ENCODE measurements around the gene BNC2. TPM values are rescaled to one million over a fixed set of nuclear protein-coding genes. Genes with fewer than 3 reads are reported as not detected.

BNC2 gene
- total and polyA plus RNA-seq, 2 donors (not counting 1 experiment from before 2014, with no cell fraction given) = 34.7 to 39.1 TPM

- H3K4me1 ChIP-seq (ENCODE audit: control insufficient read depth, extremely low read depth, insufficient read depth, low read length) = peaks cover 3% of the 10 kb centered on the region
- no peak for TF ChIP-seq CTCF (conservative IDR thresholded peaks at IDR 0.05 in 1 of 2, IDR thresholded peaks at IDR 0.05 in 1 of 2; ENCODE audit: low read depth in 1 of 2, low read length in 2 of 2)
- no peak for TF ChIP-seq EZH2 (IDR thresholded peaks at IDR 0.05; ENCODE audit: low read length, missing control alignments)
- H2AFZ ChIP-seq (ENCODE audit: low read length) = no peak overlapping the region
- H3K4me3 ChIP-seq (replicated peaks in 1 of 4; ENCODE audit: control extremely low read depth in 1 of 4, insufficient read depth in 1 of 4, low read depth in 3 of 4, low read length in 4 of 4) = no peak overlapping the region
- H3K27ac ChIP-seq (ENCODE audit: insufficient read depth, low read length) = no peak overlapping the region
- H3K4me2 ChIP-seq (ENCODE audit: extremely low read depth, insufficient read depth, low read length) = no peak overlapping the region
- no peak for DNase-seq (ENCODE audit: low read depth in 2 of 2)
- no peaks in the 10 kb centered on the region for H3K9me3 ChIP-seq (ENCODE audit: control insufficient read depth, insufficient read depth, low read depth, low read length)
- no peak overlapping the region for H3K9ac ChIP-seq (ENCODE audit: insufficient read depth, low read length)
- no peaks in the 10 kb centered on the region for H3K36me3 ChIP-seq (ENCODE audit: control insufficient read depth, insufficient read depth, low read length)
- H4K20me1 ChIP-seq (ENCODE audit: control insufficient read depth, extremely low read depth, insufficient read depth, low read length) = no peaks in the 10 kb centered on the region
- H3K79me2 ChIP-seq (ENCODE audit: control insufficient read depth, insufficient read depth, low read length) = no peaks in the 10 kb centered on the region
- no peaks in the 10 kb centered on the region for H3K27me3 ChIP-seq (ENCODE audit: control insufficient read depth, insufficient read depth, low read length)
Measured at GRCh38 chr9:16384993-16385392, 485.5 kb downstream of the BNC2 start.

- Histone ChIP-seq H3K4me1 (ENCODE audit: control insufficient read depth, extremely low read depth, insufficient read depth, low read length) (no peaks in the 10 kb centered on the region), H3K36me3 (ENCODE audit: control insufficient read depth, insufficient read depth, low read length) (no peaks in the 10 kb centered on the region), H2AFZ (ENCODE audit: low read length) (no peak overlapping the region), H3K79me2 (ENCODE audit: control insufficient read depth, insufficient read depth, low read length) (no peaks in the 10 kb centered on the region), H3K4me3 (replicated peaks in 1 of 4; ENCODE audit: control extremely low read depth in 1 of 4, insufficient read depth in 1 of 4, low read depth in 3 of 4, low read length in 4 of 4) (no peak overlapping the region), H3K27me3 (ENCODE audit: control insufficient read depth, insufficient read depth, low read length) (no peaks in the 10 kb centered on the region), H3K9me3 (ENCODE audit: control insufficient read depth, insufficient read depth, low read depth, low read length) (no peaks in the 10 kb centered on the region), H3K27ac (ENCODE audit: insufficient read depth, low read length) (no peak overlapping the region), H4K20me1 (ENCODE audit: control insufficient read depth, extremely low read depth, insufficient read depth, low read length) (no peaks in the 10 kb centered on the region), H3K4me2 (ENCODE audit: extremely low read depth, insufficient read depth, low read length) (no peak overlapping the region), H3K9ac (ENCODE audit: insufficient read depth, low read length) (no peak overlapping the region)
- DNase-seq (ENCODE audit: low read depth in 2 of 2) = no peak
- no peak for TF ChIP-seq CTCF (conservative IDR thresholded peaks at IDR 0.05 in 1 of 2, IDR thresholded peaks at IDR 0.05 in 1 of 2; ENCODE audit: low read depth in 1 of 2, low read length in 2 of 2)
- no peak for TF ChIP-seq EZH2 (IDR thresholded peaks at IDR 0.05; ENCODE audit: low read length, missing control alignments)
Measured at GRCh38 chr9:16377311-16377710, 493.2 kb downstream of the BNC2 start.

- Histone ChIP-seq H3K9ac (ENCODE audit: insufficient read depth, low read length) (no peak overlapping the region), H2AFZ (ENCODE audit: low read length) (no peak overlapping the region), H3K4me3 (replicated peaks in 1 of 4; ENCODE audit: control extremely low read depth in 1 of 4, insufficient read depth in 1 of 4, low read depth in 3 of 4, low read length in 4 of 4) (no peak overlapping the region), H3K27ac (ENCODE audit: insufficient read depth, low read length) (no peak overlapping the region), H3K36me3 (ENCODE audit: control insufficient read depth, insufficient read depth, low read length) (no peaks in the 10 kb centered on the region), H3K27me3 (ENCODE audit: control insufficient read depth, insufficient read depth, low read length) (no peaks in the 10 kb centered on the region), H4K20me1 (ENCODE audit: control insufficient read depth, extremely low read depth, insufficient read depth, low read length) (no peaks in the 10 kb centered on the region), H3K4me2 (ENCODE audit: extremely low read depth, insufficient read depth, low read length) (no peak overlapping the region), H3K4me1 (ENCODE audit: control insufficient read depth, extremely low read depth, insufficient read depth, low read length) (peaks cover 3% of the 10 kb centered on the region), H3K79me2 (ENCODE audit: control insufficient read depth, insufficient read depth, low read length) (no peaks in the 10 kb centered on the region), H3K9me3 (ENCODE audit: control insufficient read depth, insufficient read depth, low read depth, low read length) (no peaks in the 10 kb centered on the region)
- no peak for TF ChIP-seq CTCF (conservative IDR thresholded peaks at IDR 0.05 in 1 of 2, IDR thresholded peaks at IDR 0.05 in 1 of 2; ENCODE audit: low read depth in 1 of 2, low read length in 2 of 2)
- no peak for TF ChIP-seq EZH2 (IDR thresholded peaks at IDR 0.05; ENCODE audit: low read length, missing control alignments)
- peak in 1 of 2 donors; percentile 27 for DNase-seq (ENCODE audit: low read depth in 2 of 2)
Measured at GRCh38 chr9:16371306-16371705, 499.2 kb downstream of the BNC2 start.

All from fibroblast of lung (primary cell).